CD14-positive monocyte (primary cell): Measurements from ENCODE around the gene UQCRC2. TPM values are rescaled to one million over a fixed set of nuclear protein-coding genes. Genes with fewer than 3 reads are reported as not detected.

ENCODE experiments used
- DNase-seq, 3 donors: peaks; one replicate each; pipeline ENCODE4 v3.0.0-alpha.2; 2011 to 2022
- H2AFZ ChIP-seq: 2 replicates; pipeline ENCODE4 v1.6.0; 2012; ENCODE audit warnings: mild to moderate bottlenecking, low read depth, low read length, inconsistent platforms; ENCODE audit not compliant: insufficient read depth, poor library complexity, severe bottlenecking
- H3K27ac ChIP-seq, 2 donors: 1 replicate in 1 of 2; 2 replicates in 1 of 2; pipeline ENCODE4 v1.5.1; 2012 to 2013; ENCODE audit warnings: low read length in 2 of 2, control low read depth in 1 of 2, inconsistent platforms in 1 of 2, low read depth in 1 of 2, mild to moderate bottlenecking in 1 of 2
- H3K27me3 ChIP-seq, 2 donors: one replicate each; pipeline versions ENCODE4 v1.6.0 to v1.6.1; 2011 to 2013; ENCODE audit warnings: low read length in 2 of 2; ENCODE audit not compliant: control insufficient read depth in 2 of 2, insufficient read depth in 2 of 2
- H3K36me3 ChIP-seq, 2 donors: replicated peaks in 1 of 2; 1 replicate in 1 of 2; 2 replicates in 1 of 2; pipeline versions ENCODE4 v1.5.1 to v1.6.1; 2012 to 2013; ENCODE audit warnings: low read length in 2 of 2, control low read depth in 1 of 2, inconsistent platforms in 1 of 2, mild to moderate bottlenecking in 1 of 2; ENCODE audit not compliant: insufficient read depth in 2 of 2, control insufficient read depth in 1 of 2
- H3K4me1 ChIP-seq, 2 donors: 1 replicate in 1 of 2; 2 replicates in 1 of 2; pipeline versions ENCODE4 v1.5.1 to v1.6.1; 2012 to 2013; ENCODE audit warnings: low read length in 2 of 2, control low read depth in 1 of 2, inconsistent platforms in 1 of 2, mild to moderate bottlenecking in 1 of 2, moderate library complexity in 1 of 2; ENCODE audit not compliant: insufficient read depth in 2 of 2, control insufficient read depth in 1 of 2
- H3K4me2 ChIP-seq: replicated peaks from 2 replicates; pipeline ENCODE3; 2012; ENCODE audit warnings: low read length, moderate library complexity, mild to moderate bottlenecking; ENCODE audit not compliant: poor library complexity, severe bottlenecking; ENCODE audit errors: extremely low read depth
- H3K4me3 ChIP-seq, 3 experiments: fragments of 200-600 bp in 1 of 3; sonication (generic) in 1 of 3; replicated peaks in 1 of 3; 1 replicate in 2 of 3; 2 replicates in 1 of 3; pipeline ENCODE4 v1.5.1; 2011 to 2013; ENCODE audit warnings: low read length in 3 of 3, mild to moderate bottlenecking in 3 of 3, control low read depth in 2 of 3, low read depth in 2 of 3, inconsistent platforms in 1 of 3, moderate library complexity in 1 of 3
- H3K79me2 ChIP-seq: 2 replicates; pipeline ENCODE4 v1.6.0; 2012; ENCODE audit warnings: mild to moderate bottlenecking, control low read depth, inconsistent platforms, low read length, moderate library complexity; ENCODE audit not compliant: insufficient read depth
- H3K9ac ChIP-seq: 2 replicates; pipeline ENCODE4 v1.6.0; 2017; ENCODE audit warnings: low read length, mild to moderate bottlenecking; ENCODE audit not compliant: insufficient read depth, poor library complexity, severe bottlenecking
- H3K9me3 ChIP-seq, 2 donors: replicated peaks in 1 of 2; 1 replicate in 1 of 2; 2 replicates in 1 of 2; pipeline versions ENCODE4 v1.5.1 to v1.6.1; 2012 to 2013; ENCODE audit warnings: low read length in 2 of 2, control low read depth in 1 of 2; ENCODE audit not compliant: control insufficient read depth in 1 of 2, insufficient read depth in 1 of 2
- H4K20me1 ChIP-seq: 2 replicates; pipeline ENCODE4 v1.6.0; 2012; ENCODE audit warnings: mild to moderate bottlenecking, low read length, control low read depth, moderate library complexity; ENCODE audit not compliant: insufficient read depth
- H3K27ac Mint-ChIP-seq, 7 donors: one replicate each; pipeline ENCODE4 v1.8.0; 2020; ENCODE audit warnings: mild to moderate bottlenecking in 7 of 7, mixed read lengths in 7 of 7, moderate library complexity in 6 of 7, inconsistent platforms in 2 of 7
- H3K27me3 Mint-ChIP-seq, 3 donors: one replicate each; pipeline ENCODE4 v1.8.0; 2021 to 2022; ENCODE audit warnings: low read depth in 3 of 3, mild to moderate bottlenecking in 3 of 3, mixed read lengths in 3 of 3, moderate library complexity in 3 of 3, inconsistent platforms in 1 of 3
- H3K36me3 Mint-ChIP-seq, 2 donors: one replicate each; pipeline ENCODE4 v1.8.0; 2020; ENCODE audit warnings: mixed read lengths in 2 of 2, inconsistent platforms in 1 of 2, mild to moderate bottlenecking in 1 of 2
- H3K4me1 Mint-ChIP-seq: one replicate; pipeline ENCODE4 v1.8.0; 2020; ENCODE audit warnings: mild to moderate bottlenecking, mixed read lengths
- H3K4me3 Mint-ChIP-seq, 2 donors: one replicate each; pipeline ENCODE4 v1.8.0; 2020; ENCODE audit warnings: mild to moderate bottlenecking in 2 of 2, mixed read lengths in 2 of 2, moderate library complexity in 1 of 2
- H3K9me3 Mint-ChIP-seq, 7 donors: one replicate each; pipeline ENCODE4 v1.8.0; 2020 to 2022; ENCODE audit warnings: mixed read lengths in 7 of 7, mild to moderate bottlenecking in 6 of 7, moderate library complexity in 6 of 7, inconsistent platforms in 2 of 7
- CTCF ChIP-seq: fragments of 200-600 bp; IDR thresholded peaks from one replicate; pipeline ENCODE4 v1.8.0; 2022; ENCODE audit warnings: antibody characterized with exemption, mild to moderate bottlenecking
- WGBS: methylation state at CpG from one replicate; pipeline ENCODE4 v1.1.5; 2013; ENCODE audit warnings: missing lambda C conversion rate; ENCODE audit not compliant: insufficient coverage; 5-methylcytosine and 5-hydroxymethylcytosine counted together
- intact Hi-C, 2 donors: fragments of 100-400 bp; cut with micrococcal nuclease; formaldehyde crosslinking; loops; one replicate each; pipeline versions ENCODE4 v1.15.0 to v1.15.1; 2023
- polyA plus RNA-seq, 3 donors: library from polyadenylated mRNA; depleted of rRNA in 1 of 3; unstranded in 2 of 3; stranded (reverse) in 1 of 3; fragments of 300-500 nt in 2 of 3; fragments of >200 nt in 1 of 3; fragmentation: Illumina TruSeq in 2 of 3; gene quantifications; 1 replicate in 2 of 3; 2 replicates in 1 of 3; pipeline ENCODE4 v1.2.3, GENCODE V29; 2012 to 2021

Gene UQCRC2
- polyA plus RNA-seq, 3 donors, result 101 to 195 (median 189) TPM

- Histone ChIP-seq H3K27me3 (no peaks in the 10 kb centered on the region), H3K9ac (no peak overlapping the region), H3K4me2 (no peak overlapping the region), H3K9me3 (no peaks in the 10 kb centered on the region), H3K27ac (no peak overlapping the region), H3K4me1 (peaks cover 9 to 17% of the 10 kb centered on the region in 2 donors), H3K79me2 (peaks cover 26% of the 10 kb centered on the region), H3K4me3 (no peak overlapping the region), H2AFZ (no peak overlapping the region), H3K36me3 (no peaks in the 10 kb centered on the region), H4K20me1 (peaks cover 21% of the 10 kb centered on the region)
- H3K4me3 Mint-ChIP-seq, result no peak overlapping the region
- TF ChIP-seq CTCF, result no peak
- H3K4me1 Mint-ChIP-seq, result peaks cover 20% of the 10 kb centered on the region
- WGBS, result 97% methylated on average over 6 of the region's 9 CpGs
- H3K9me3 Mint-ChIP-seq, result peaks cover 0 to 4% (median 3%) of the 10 kb centered on the region in 7 donors
- intact Hi-C loops, result no loop called here
- DNase-seq, result no peak
- no peaks in the 10 kb centered on the region for H3K27me3 Mint-ChIP-seq
- H3K36me3 Mint-ChIP-seq, result peaks cover 4% of the 10 kb centered on the region in 2 donors
- peak overlapping the region in 1 of 7 donors; percentile 1 for H3K27ac Mint-ChIP-seq
These were observed 6.1 kb upstream of the UQCRC2 start for GRCh38 chr16:21946889-21947635.

- Histone ChIP-seq H3K4me3 (no peak overlapping the region), H4K20me1 (peaks cover 24% of the 10 kb centered on the region), H3K9ac (no peak overlapping the region), H3K9me3 (no peaks in the 10 kb centered on the region), H3K4me1 (peaks cover 22 to 35% of the 10 kb centered on the region in 2 donors), H2AFZ (no peak overlapping the region), H3K27ac (no peak overlapping the region), H3K79me2 (peaks cover 53% of the 10 kb centered on the region), H3K36me3 (no peaks in the 10 kb centered on the region), H3K27me3 (no peaks in the 10 kb centered on the region), H3K4me2 (no peak overlapping the region)
- WGBS, result no CpG with 5 or more reads among the region's 1 CpG
- H3K4me3 Mint-ChIP-seq, result no peak overlapping the region
- no peak for DNase-seq
- H3K27ac Mint-ChIP-seq, result no peak overlapping the region
- H3K9me3 Mint-ChIP-seq, result no peaks in the 10 kb centered on the region
- no peak for TF ChIP-seq CTCF
- no peaks in the 10 kb centered on the region for H3K27me3 Mint-ChIP-seq
- peaks cover 30% of the 10 kb centered on the region for H3K4me1 Mint-ChIP-seq
- H3K36me3 Mint-ChIP-seq, result peaks cover 4% of the 10 kb centered on the region in 2 donors
- intact Hi-C loops, result loop anchor here in 1 of 2 donors (5.0 kb wide), 1 partner anchor 292 kb away; no protein-coding TSS in a partner anchor
These were observed 3.4 kb upstream of the UQCRC2 start for GRCh38 chr16:21949713-21950260.
